Endothelial cell of umbilical vein (primary cell): ENCODE data around the gene CIROP. TPM values are rescaled to one million over a fixed set of nuclear protein-coding genes. Genes with fewer than 3 reads are reported as not detected.

Experiments used
- BruUV-seq: library from RNA; stranded (reverse); fragments of 400-500 nt; replicated peaks from 2 replicates; lab custom pipeline; 2021; lab: Mats Ljungman, UMichigan
- CTCF ChIA-PET: fragments of 300-600, 350-600 bp; sonication (Branson Sonifier 250); formaldehyde crosslinking; loops from one replicate; lab custom pipeline; 2021; ENCODE audit warnings: antibody characterized with exemption, inconsistent platforms; lab: Charles Lee
- POLR2A ChIA-PET: fragments of 300-600, 350-600 bp; sonication (Branson Sonifier 250); formaldehyde crosslinking; loops from one replicate; lab custom pipeline; 2021; ENCODE audit warnings: antibody characterized with exemption, inconsistent platforms; lab: Charles Lee
- DNase-seq: peaks from one replicate; pipeline ENCODE4 v3.0.0-alpha.2; 2011; ENCODE audit warnings: low read depth, low spot score
- FAIRE-seq: peaks from 2 replicates; lab custom pipeline; 2011; peaks lifted over from hg19 to GRCh38; lab: Jason Lieb, UNC
- H2AFZ ChIP-seq: 2 replicates; pipeline ENCODE4 v1.6.0; 2012; ENCODE audit warnings: low read depth, low read length, control low read depth, inconsistent platforms
- H3K27ac ChIP-seq: 2 replicates; pipeline ENCODE4 v1.5.1; 2011; ENCODE audit warnings: low read depth, mild to moderate bottlenecking, control low read depth, low read length, moderate library complexity; ENCODE audit not compliant: insufficient read depth
- H3K27me3 ChIP-seq, 2 experiments: 2 replicates each; pipeline versions ENCODE4 v1.6.0 to v1.6.1; 2011; ENCODE audit warnings: low read length in 2 of 2, mixed read lengths in 1 of 2; ENCODE audit not compliant: control insufficient read depth in 2 of 2, insufficient read depth in 2 of 2
- H3K36me3 ChIP-seq, 2 experiments: 2 replicates in 1 of 2; 3 replicates in 1 of 2; pipeline ENCODE4 v1.5.1; 2011; ENCODE audit warnings: low read length in 2 of 2, mild to moderate bottlenecking in 1 of 2, moderate library complexity in 1 of 2; ENCODE audit not compliant: control insufficient read depth in 2 of 2, insufficient read depth in 2 of 2; ENCODE audit errors: extremely low read depth in 1 of 2
- H3K4me1 ChIP-seq: 3 replicates; pipeline ENCODE4 v1.5.1; 2011; ENCODE audit warnings: mild to moderate bottlenecking, low read length; ENCODE audit not compliant: control insufficient read depth, insufficient read depth; ENCODE audit errors: extremely low read depth
- H3K4me2 ChIP-seq: 2 replicates; pipeline ENCODE4 v1.6.1; 2011; ENCODE audit warnings: low read length, control low read depth, mixed read lengths; ENCODE audit not compliant: insufficient read depth
- H3K4me3 ChIP-seq, 3 experiments: fragments of 200-600 bp in 1 of 3; sonication (generic), shearing (Covaris generic) in 1 of 3; replicated peaks in 1 of 3; 2 replicates each; pipeline ENCODE4 v1.5.1; 2011 to 2016; ENCODE audit warnings: control low read depth in 3 of 3, low read length in 3 of 3, mild to moderate bottlenecking in 2 of 3, inconsistent platforms in 1 of 3, low read depth in 1 of 3, moderate library complexity in 1 of 3; ENCODE audit not compliant: insufficient read depth in 1 of 3
- H3K79me2 ChIP-seq: 2 replicates; pipeline ENCODE4 v1.6.0; 2012; ENCODE audit warnings: low read length, inconsistent platforms; ENCODE audit not compliant: control insufficient read depth, insufficient read depth
- H3K9ac ChIP-seq: replicated peaks from 2 replicates; pipeline ENCODE3; 2011; ENCODE audit warnings: low read length, control low read depth; ENCODE audit not compliant: insufficient read depth; ENCODE audit errors: extremely low read depth
- H3K9me1 ChIP-seq: replicated peaks from 3 replicates; pipeline ENCODE4 v1.6.0; 2011; ENCODE audit warnings: mild to moderate bottlenecking, low read length; ENCODE audit not compliant: control insufficient read depth, insufficient read depth; ENCODE audit errors: extremely low read depth
- H3K9me3 ChIP-seq: replicated peaks from 2 replicates; pipeline ENCODE4 v1.5.1; 2012; ENCODE audit warnings: low read length, inconsistent platforms; ENCODE audit not compliant: control insufficient read depth, insufficient read depth
- H4K20me1 ChIP-seq: replicated peaks from 2 replicates; pipeline ENCODE3; 2011; ENCODE audit warnings: mild to moderate bottlenecking, low read length; ENCODE audit not compliant: control insufficient read depth, insufficient read depth; ENCODE audit errors: extremely low read depth
- EZH2 ChIP-seq: IDR thresholded peaks from 2 replicates; pipeline ENCODE4 v1.6.1; 2012; ENCODE audit warnings: borderline replicate concordance, low read depth, mild to moderate bottlenecking, moderate library complexity, low read length, inconsistent platforms; ENCODE audit not compliant: severe bottlenecking
- FOS ChIP-seq: IDR thresholded peaks from 2 replicates; pipeline ENCODE4 v1.6.1; 2011; ENCODE audit warnings: mild to moderate bottlenecking, low read length, moderate library complexity, borderline replicate concordance; ENCODE audit not compliant: insufficient read depth
- GATA2 ChIP-seq: IDR thresholded peaks from 2 replicates; pipeline ENCODE4 v1.7.0; 2011; ENCODE audit warnings: low read depth, mild to moderate bottlenecking, moderate library complexity, mixed read lengths, low read length; ENCODE audit not compliant: insufficient read length, insufficient read depth
- JUN ChIP-seq: IDR thresholded peaks from 2 replicates; pipeline ENCODE4 v1.6.1; 2011; ENCODE audit warnings: borderline replicate concordance, low read depth; ENCODE audit not compliant: insufficient read length, insufficient read depth
- MYC ChIP-seq: IDR thresholded peaks from one replicate; pipeline ENCODE4 v1.6.1; 2011; ENCODE audit warnings: mild to moderate bottlenecking, low read depth, low read length
- POLR2A ChIP-seq: IDR thresholded peaks from 2 replicates; pipeline ENCODE4 v1.6.1; 2012; ENCODE audit warnings: low read depth, mild to moderate bottlenecking, control low read depth, low read length
- POLR2AphosphoS5 ChIP-seq: IDR thresholded peaks from 2 replicates; pipeline ENCODE4 v1.6.1; 2012; ENCODE audit warnings: low read depth, mild to moderate bottlenecking, control low read depth, low read length, moderate library complexity; ENCODE audit not compliant: insufficient read depth
- dilution Hi-C: fragments of 300-500 bp; cut with MboI; formaldehyde crosslinking; loops from one replicate; pipeline ENCODE4 v1.15.0; 2019; ENCODE audit warnings: low sequenced_read_pairs; ENCODE audit not compliant: extremely low pct_ligation_motif_present
- intact Hi-C: fragments of 100-400 bp; cut with micrococcal nuclease; formaldehyde crosslinking; loops from one replicate; pipeline ENCODE4 v1.10.0; 2022
- polyA plus RNA-seq, 4 experiments: library from polyadenylated mRNA; depleted of rRNA in 3 of 4; stranded (reverse) in 3 of 4; unstranded in 1 of 4; fragments of >200 nt; gene quantifications; 2 replicates each; pipeline versions ENCODE4 v1.2.1 to v1.2.3, GENCODE V29; 2011 to 2012; ENCODE audit warnings: missing spikeins in 1 of 4
- total RNA-seq: library from RNA; stranded (reverse); gene quantifications from 2 replicates; pipeline ENCODE4 v1.2.3, GENCODE V29; 2021
- TF ChIP-seq, protein P1 (sequence below): IDR thresholded peaks from 2 replicates; pipeline ENCODE4 v1.6.1; 2011; ENCODE audit not compliant: insufficient read depth, insufficient read length
- TF ChIP-seq, protein P2 (sequence below), 2 donors: IDR thresholded peaks; 1 replicate in 1 of 2; 2 replicates in 1 of 2; pipeline ENCODE4 v1.5.1; 2011; ENCODE audit warnings: low read length in 2 of 2, mild to moderate bottlenecking in 2 of 2, moderate library complexity in 2 of 2, control low read depth in 1 of 2, inconsistent platforms in 1 of 2, low read depth in 1 of 2; ENCODE audit not compliant: insufficient read depth in 1 of 2; ENCODE audit errors: extremely low read depth in 1 of 2

The CIROP gene
- total and polyA plus RNA-seq, 2 donors (not counting 3 experiments of a cell fraction or from before 2014, with no cell fraction given), result not detected

DNA sequence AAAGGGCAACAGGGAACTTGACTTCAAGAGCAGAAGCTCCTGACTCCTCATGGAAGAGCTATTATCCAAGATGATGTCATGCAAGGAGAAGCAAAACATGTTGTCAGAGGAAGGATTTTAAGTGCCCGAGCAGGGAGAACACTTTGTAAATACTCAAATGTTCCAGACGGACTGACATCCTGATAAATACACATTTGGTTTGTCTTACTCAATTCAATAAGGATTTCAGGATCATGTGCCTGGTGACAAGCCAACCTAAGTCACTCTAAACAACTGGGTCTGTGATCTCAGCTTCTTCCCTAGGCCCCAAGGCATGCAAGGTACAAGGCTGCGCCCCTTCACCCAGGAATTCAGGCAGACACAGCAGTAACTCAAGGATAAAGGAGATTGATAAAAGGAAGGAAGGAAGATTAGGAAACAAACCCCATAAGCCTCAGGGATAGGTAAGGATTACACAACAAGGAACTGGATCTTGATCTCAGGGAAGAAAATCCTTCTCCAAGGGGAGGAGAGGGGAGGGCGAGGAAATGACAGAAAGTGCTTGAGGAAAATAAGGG is 41.1 kb upstream of the CIROP start:
- DNase-seq (no peak), FAIRE-seq (no peak)
- no peaks in the 10 kb centered on the region for H3K79me2 ChIP-seq
- ChIA-PET POLR2A (interaction anchor here (0.6 kb wide), 1 partner anchor 14 kb away, joined by 3 read pairs; no protein-coding TSS in a partner anchor), CTCF (interaction anchor here (6.4 kb wide), 1 partner anchor 25 kb away, joined by 43 read pairs; no protein-coding TSS in a partner anchor)
- no peaks in the 10 kb centered on the region for H3K9me1 ChIP-seq
- H3K4me3 ChIP-seq, result no peak overlapping the region
- no peak overlapping the region for H3K4me2 ChIP-seq
- intact Hi-C loops (no loop called here), dilution Hi-C loops (no loop called here)
- no peak overlapping the region for H3K9ac ChIP-seq
- no peak overlapping the region for H3K27ac ChIP-seq
- no TSS peak for BruUV-seq
- H3K27me3 ChIP-seq, result no peaks in the 10 kb centered on the region
- no peaks in the 10 kb centered on the region for H4K20me1 ChIP-seq
- TF ChIP-seq POLR2AphosphoS5, result no peak
- TF ChIP-seq GATA2, result no peak
- TF ChIP-seq, protein P1, sequence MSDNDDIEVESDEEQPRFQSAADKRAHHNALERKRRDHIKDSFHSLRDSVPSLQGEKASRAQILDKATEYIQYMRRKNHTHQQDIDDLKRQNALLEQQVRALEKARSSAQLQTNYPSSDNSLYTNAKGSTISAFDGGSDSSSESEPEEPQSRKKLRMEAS, result no peak
- TF ChIP-seq FOS, result no peak
- no peak for TF ChIP-seq EZH2
- TF ChIP-seq MYC, result no peak
- no peak for TF ChIP-seq JUN
- TF ChIP-seq, protein P2, sequence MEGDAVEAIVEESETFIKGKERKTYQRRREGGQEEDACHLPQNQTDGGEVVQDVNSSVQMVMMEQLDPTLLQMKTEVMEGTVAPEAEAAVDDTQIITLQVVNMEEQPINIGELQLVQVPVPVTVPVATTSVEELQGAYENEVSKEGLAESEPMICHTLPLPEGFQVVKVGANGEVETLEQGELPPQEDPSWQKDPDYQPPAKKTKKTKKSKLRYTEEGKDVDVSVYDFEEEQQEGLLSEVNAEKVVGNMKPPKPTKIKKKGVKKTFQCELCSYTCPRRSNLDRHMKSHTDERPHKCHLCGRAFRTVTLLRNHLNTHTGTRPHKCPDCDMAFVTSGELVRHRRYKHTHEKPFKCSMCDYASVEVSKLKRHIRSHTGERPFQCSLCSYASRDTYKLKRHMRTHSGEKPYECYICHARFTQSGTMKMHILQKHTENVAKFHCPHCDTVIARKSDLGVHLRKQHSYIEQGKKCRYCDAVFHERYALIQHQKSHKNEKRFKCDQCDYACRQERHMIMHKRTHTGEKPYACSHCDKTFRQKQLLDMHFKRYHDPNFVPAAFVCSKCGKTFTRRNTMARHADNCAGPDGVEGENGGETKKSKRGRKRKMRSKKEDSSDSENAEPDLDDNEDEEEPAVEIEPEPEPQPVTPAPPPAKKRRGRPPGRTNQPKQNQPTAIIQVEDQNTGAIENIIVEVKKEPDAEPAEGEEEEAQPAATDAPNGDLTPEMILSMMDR (IDR thresholded peaks at IDR 0.05; ENCODE audit: extremely low read depth in 1 of 2, insufficient read depth in 1 of 2, low read depth in 1 of 2, low read length in 2 of 2), result no peak
- no peak for TF ChIP-seq POLR2A
- no peak overlapping the region for H2AFZ ChIP-seq
- no peaks in the 10 kb centered on the region for H3K4me1 ChIP-seq
- no peaks in the 10 kb centered on the region for H3K36me3 ChIP-seq
- H3K9me3 ChIP-seq, result no peaks in the 10 kb centered on the region
